HUES6 (cell line): ENCODE measurements around the gene D2HGDH.

ENCODE experiments used
- H3K27ac ChIP-seq: 2 replicates; pipeline ENCODE4 v1.7.0; 2013; ENCODE audit warnings: low read depth, mild to moderate bottlenecking, low read length, inconsistent platforms
- H3K27me3 ChIP-seq: 2 replicates; pipeline ENCODE4 v1.6.1; 2013; ENCODE audit warnings: low read length; ENCODE audit not compliant: control insufficient read depth, insufficient read depth
- H3K36me3 ChIP-seq: 2 replicates; pipeline ENCODE4 v1.6.1; 2013; ENCODE audit warnings: low read length; ENCODE audit not compliant: control insufficient read depth, insufficient read depth
- H3K4me1 ChIP-seq: 2 replicates; pipeline ENCODE4 v1.6.1; 2013; ENCODE audit warnings: low read length; ENCODE audit not compliant: control insufficient read depth, insufficient read depth
- H3K4me3 ChIP-seq: 2 replicates; pipeline ENCODE4 v1.5.1; 2013; ENCODE audit warnings: low read depth, low read length
- H3K9ac ChIP-seq: one replicate; pipeline ENCODE4 v1.6.1; 2013; ENCODE audit warnings: mild to moderate bottlenecking, low read length
- H3K9me3 ChIP-seq: 2 replicates; pipeline ENCODE4 v1.6.1; 2013; ENCODE audit warnings: low read depth, low read length; ENCODE audit not compliant: control insufficient read depth, insufficient read depth

The D2HGDH gene

DNA sequence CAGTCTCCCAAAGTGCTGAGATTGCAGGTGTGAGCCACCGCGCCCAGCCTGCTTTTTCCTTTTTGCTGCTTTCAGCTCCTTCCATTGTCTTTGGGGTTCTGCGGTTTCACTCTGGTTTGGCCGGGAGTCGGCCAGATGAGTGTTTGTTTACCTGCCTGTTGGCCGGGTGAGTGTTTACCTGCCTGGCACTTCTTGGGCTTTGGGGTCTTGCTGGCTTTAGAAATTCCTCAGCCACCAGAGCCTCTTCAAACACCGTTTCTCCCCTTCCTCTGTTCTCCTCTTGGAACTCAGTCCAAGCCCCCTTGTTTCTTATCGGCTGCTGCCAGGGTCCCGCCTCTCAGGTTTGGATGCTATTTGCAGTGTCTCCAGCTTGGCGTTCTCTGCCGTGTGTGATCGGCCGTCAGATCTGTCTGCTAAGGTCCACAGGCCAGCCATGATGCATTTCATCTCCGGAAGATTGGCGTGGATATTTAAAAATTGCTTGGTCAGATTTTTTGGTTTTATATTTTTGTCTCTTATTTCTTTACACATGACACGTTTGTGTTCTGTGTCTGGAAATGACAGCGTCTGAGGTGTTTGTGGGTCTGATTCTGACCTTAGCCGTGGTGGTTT lies 28.0 kb downstream of the D2HGDH start:
- Histone ChIP-seq H3K36me3 (peaks cover 3% of the 10 kb centered on the region; the same call in 1 of the 2 replicates), H3K4me1 (peaks cover 8% of the 10 kb centered on the region; the same call in 1 of the 2 replicates), H3K4me3 (no peak overlapping the region), H3K27me3 (no peaks in the 10 kb centered on the region), H3K27ac (no peak overlapping the region), H3K9ac (no peak overlapping the region), H3K9me3 (peaks cover 4% of the 10 kb centered on the region)

DNA sequence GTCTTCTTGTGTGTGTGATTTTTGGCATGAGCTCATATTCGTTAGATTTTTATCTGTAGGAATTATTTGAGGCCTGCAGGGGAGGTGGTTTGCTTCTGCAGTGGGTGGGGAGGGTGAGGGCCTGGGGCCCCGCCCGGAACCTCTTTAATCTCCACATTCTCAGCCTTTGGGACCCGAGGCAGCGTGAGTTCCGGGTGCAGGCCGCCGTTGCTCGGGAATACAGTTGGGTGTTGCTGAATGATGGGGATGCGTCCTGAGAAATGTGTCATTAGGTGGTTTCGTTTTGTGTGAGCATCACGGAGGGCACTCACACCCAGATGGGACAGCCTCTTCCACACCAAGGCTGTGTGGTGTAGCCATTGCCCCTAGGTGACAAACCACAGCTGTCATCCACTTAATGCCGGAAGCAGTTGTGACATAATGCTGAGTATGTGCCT lies 28.5 kb downstream of the D2HGDH start:
- Histone ChIP-seq H3K4me3 (no peak overlapping the region), H3K36me3 (peaks cover 3% of the 10 kb centered on the region; the same call in 1 of the 2 replicates), H3K9me3 (peaks cover 4% of the 10 kb centered on the region), H3K9ac (no peak overlapping the region), H3K27ac (no peak overlapping the region), H3K4me1 (peaks cover 8% of the 10 kb centered on the region; the same call in 1 of the 2 replicates), H3K27me3 (no peaks in the 10 kb centered on the region)

DNA sequence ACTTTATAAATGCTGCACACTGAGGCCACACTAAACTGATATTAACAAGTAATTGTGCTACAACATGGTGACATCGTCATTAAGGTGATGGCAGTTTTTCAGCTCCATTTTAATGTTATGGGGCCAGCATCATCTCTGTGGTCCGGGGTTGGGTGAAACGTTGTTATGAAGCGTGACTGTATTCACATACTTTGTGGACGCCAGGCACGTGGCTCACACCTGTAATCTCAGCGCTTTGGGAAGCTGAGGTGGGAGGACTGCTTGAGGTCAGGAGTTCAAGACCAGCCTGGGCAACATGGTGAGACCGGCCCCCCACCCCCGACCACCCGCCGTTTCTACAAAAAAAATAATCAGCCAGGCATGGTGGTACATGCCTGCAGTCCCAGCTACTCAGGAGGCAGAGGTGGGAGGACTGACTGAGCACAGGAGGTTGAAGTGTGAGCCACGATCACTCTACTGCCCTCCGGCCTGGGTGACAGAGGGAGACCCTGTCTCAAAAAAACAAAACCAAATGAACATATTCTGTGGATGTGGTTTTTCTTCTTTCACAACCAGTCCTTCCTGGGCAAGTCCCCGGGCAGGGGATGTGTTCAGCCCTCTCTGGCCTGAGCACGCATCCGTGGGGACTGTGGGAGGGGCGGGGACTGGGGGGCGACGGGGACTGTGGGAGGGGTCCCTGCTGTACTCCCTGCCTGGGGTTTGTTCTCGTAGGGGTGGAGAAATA lies 29.3 kb downstream of the D2HGDH start:
- H3K9me3 ChIP-seq, result peaks cover 4% of the 10 kb centered on the region

DNA sequence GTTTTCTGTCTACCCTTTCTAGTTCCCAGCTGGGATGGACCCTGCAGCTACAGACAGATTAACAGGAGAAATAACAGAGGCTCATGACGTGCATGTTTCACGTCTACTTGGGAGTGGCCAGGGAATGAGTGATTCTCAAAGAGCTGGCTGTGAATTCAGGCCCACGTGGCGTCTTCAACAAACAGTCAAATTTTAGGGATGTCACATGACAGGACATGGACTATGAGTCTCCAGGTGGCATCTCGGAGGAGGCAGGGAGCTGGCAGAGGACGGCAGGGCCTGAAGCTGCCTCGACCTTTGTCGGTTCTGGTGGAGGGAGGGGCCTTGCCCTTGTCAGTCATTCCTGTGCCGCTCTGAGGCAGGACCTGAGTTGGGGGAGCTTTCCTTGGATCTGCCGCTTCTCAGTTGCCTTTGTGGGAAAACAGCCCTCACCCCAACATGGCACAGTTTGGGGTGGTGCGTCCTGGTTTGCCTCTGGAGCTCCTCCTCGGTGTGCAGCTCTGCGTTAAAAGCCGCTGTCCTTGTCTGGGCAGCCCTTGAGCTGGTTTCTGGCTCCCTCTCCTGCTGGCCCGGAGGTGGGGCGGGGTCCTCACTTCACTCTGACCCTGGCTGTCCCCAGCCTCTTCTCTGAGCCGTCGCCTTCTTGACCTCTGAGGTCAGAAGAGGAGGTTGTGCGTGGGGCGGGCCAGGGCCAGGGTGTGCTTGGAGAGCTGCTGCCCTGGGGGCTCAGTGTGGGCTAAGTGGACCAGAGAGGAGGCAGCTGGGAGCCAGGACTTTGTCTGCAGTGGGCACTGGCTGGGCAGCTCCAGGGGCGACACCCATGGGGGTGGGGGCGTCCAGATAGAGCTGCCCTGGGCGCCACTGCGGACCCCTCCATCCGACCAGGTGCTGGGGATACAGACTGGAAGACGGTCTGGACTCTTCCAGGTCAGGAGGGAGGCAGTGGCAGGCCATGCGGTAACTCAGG lies 30.1 kb downstream of the D2HGDH start:
- Histone ChIP-seq H3K4me1 (peaks cover 8% of the 10 kb centered on the region; the same call in 1 of the 2 replicates), H3K9ac (peak overlapping the region; percentile 6), H3K27me3 (no peaks in the 10 kb centered on the region), H3K4me3 (no peak overlapping the region), H3K27ac (no peak overlapping the region), H3K36me3 (peaks cover 4% of the 10 kb centered on the region; the same call in 1 of the 2 replicates), H3K9me3 (peaks cover 4% of the 10 kb centered on the region)

More for the DNA sequence above, 29.3 kb downstream of the D2HGDH start:
- peaks cover 8% of the 10 kb centered on the region; the same call in 1 of the 2 replicates for H3K4me1 ChIP-seq
- H3K27me3 ChIP-seq, result no peaks in the 10 kb centered on the region
- no peak overlapping the region for H3K4me3 ChIP-seq
- no peak overlapping the region for H3K9ac ChIP-seq
- peaks cover 6% of the 10 kb centered on the region; the same call in 1 of the 2 replicates for H3K36me3 ChIP-seq
- no peak overlapping the region for H3K27ac ChIP-seq

DNA sequence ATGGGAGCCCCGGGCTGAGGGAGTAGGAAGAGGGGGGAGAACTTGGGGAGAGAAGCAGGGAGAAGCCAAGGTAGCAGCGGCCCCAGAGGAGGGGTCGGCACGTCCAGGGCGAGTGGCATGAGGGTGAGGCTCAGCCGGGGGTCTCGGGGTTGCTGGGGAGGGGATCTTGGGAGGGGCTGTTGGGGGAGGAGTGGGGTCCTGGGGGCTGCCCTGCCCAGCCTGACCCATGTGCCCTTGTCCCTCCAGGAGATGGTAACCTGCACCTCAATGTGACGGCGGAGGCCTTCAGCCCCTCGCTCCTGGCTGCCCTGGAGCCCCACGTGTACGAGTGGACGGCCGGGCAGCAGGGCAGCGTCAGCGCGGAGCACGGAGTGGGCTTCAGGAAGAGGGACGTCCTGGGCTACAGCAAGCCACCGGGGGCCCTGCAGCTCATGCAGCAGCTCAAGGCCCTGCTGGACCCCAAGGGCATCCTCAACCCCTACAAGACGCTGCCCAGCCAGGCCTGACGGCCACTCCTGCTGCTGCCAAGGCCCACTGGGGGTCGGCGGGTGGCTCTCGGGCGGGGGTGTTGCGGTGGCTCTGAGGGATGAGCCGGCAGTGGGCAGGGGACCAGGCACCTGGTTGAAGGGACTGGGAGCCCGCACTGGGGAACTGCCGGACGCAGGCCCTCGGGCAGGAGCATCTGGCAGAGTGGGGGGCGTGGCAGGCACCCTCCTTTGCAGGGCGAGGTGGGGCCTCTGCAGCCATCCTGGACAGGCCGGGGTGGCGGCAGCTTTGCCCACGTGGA lies 33.2 kb downstream of the D2HGDH start:
- peaks cover 4% of the 10 kb centered on the region; the same call in 1 of the 2 replicates for H3K36me3 ChIP-seq
- H3K27ac ChIP-seq, result no peak overlapping the region
- H3K4me1 ChIP-seq, result peaks cover 26% of the 10 kb centered on the region
- H3K9me3 ChIP-seq, result no peaks in the 10 kb centered on the region
- H3K9ac ChIP-seq, result no peak overlapping the region
- no peak overlapping the region for H3K4me3 ChIP-seq
- no peaks in the 10 kb centered on the region for H3K27me3 ChIP-seq

DNA sequence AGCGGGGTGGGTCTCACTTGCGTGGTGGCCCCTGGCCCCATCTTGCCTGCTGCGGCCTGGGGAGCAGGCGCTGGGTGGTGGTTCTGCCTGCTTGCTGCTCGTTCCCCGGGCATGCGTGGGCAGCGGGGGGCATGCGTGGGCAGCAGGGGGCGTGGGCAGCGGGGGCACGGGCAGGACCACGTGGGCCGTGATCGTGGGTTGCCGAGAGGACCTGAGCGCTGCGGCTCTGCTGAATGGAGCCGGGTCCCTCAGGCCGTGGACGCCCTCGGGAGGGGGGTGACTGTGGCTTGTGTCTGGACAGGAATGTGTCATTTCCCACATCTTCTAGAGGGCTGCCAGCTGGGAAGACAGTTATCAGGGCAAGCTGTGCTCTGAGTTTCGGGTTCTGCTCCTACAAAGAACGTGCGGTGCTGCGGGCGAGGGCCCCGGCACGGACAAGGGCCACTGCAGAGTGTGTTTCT lies 33.9 kb downstream of the D2HGDH start:
- H3K27me3 ChIP-seq, result no peaks in the 10 kb centered on the region
- no peak overlapping the region for H3K27ac ChIP-seq
- H3K4me3 ChIP-seq, result no peak overlapping the region
- H3K9me3 ChIP-seq, result no peaks in the 10 kb centered on the region
- H3K4me1 ChIP-seq, result peaks cover 26% of the 10 kb centered on the region
- H3K9ac ChIP-seq, result no peak overlapping the region
- peaks cover 4% of the 10 kb centered on the region; the same call in 1 of the 2 replicates for H3K36me3 ChIP-seq

DNA sequence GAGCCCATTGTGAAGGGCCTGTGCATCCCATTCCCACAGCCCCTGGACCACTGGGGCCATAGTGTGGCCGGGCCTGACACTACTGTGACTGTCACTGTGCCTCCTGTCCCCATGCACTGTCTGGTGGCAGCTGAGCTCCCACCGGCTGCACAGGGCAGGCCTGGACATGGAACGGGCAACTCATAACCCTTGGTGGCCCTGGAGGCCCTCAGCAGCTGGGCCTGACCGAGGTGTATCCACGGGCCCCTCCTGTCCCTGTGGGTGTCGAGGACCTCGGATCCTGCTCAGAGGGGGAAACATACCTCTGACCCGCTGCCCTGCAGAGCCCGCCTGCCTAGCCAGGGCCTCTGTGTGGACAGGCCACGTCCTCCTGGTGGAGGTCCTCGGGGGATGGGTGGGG lies 34.4 kb downstream of the D2HGDH start:
- no peaks in the 10 kb centered on the region for H3K27me3 ChIP-seq
- H3K9ac ChIP-seq, result no peak overlapping the region
- no peak overlapping the region for H3K4me3 ChIP-seq
- H3K4me1 ChIP-seq, result peaks cover 26% of the 10 kb centered on the region
- H3K36me3 ChIP-seq, result peaks cover 4% of the 10 kb centered on the region; the same call in 1 of the 2 replicates
- H3K9me3 ChIP-seq, result no peaks in the 10 kb centered on the region
- no peak overlapping the region for H3K27ac ChIP-seq

DNA sequence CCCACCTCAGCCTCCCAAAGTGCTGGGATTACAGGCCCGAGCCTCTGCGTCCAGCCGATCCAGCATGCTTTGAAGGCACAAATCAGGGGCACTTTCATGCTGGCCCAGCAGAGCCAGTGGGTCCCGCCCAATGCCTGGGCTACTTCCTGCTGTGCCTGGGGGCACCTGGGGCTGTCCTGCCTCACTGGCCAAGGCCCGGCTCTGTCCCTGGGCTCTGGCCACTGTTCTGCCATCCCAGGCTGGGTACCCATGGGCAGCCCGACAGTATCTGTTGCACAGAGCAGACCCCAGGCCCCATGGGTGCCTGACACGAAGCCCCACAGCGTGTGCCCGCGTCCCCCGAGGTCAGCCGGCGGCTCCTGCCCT lies 35.4 kb downstream of the D2HGDH start:
- H3K36me3 ChIP-seq, result peaks cover 4% of the 10 kb centered on the region; the same call in 1 of the 2 replicates
- no peaks in the 10 kb centered on the region for H3K9me3 ChIP-seq
- no peak overlapping the region for H3K4me3 ChIP-seq
- no peaks in the 10 kb centered on the region for H3K27me3 ChIP-seq
- no peak overlapping the region for H3K27ac ChIP-seq
- H3K9ac ChIP-seq, result no peak overlapping the region
- peaks cover 19% of the 10 kb centered on the region for H3K4me1 ChIP-seq

DNA sequence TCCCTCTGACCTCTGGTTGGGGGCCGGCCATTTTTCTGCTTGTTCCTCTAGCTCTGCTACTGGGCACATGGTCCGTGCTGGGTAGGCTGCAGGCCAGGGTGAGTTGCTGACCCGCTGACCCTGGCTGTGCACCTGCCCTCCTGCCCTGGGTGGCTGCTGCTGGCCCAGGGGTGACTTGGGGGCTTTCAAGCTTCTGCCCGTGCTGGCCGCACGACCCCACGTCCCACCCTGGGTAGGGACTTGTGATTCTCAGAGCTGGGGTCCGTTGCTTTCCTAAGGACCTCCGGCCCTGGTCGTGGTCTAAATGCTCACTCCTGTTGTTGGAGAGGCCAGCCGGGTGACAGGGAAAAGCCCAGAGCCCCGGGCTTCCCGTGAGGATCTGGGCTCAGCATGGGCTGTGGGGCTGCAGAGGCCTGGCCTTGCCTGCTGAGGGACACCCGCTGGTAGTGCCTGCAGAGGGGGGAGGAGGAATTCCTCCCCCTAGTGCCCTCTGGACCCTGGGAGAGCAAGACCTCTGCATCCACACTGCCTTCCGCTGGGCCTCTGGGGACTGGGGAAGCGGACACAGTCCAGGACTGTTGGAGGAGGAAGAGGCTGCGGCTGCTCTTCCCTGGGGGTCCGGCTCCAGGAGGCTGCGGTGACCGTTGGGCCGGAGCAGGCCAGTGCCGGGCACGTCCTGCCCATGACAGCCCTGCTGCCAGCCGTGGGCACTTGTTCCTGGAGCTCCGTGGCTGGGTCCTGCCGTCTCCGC lies 35.9 kb downstream of the D2HGDH start:
- H3K4me3 ChIP-seq, result no peak overlapping the region
- H3K9me3 ChIP-seq, result no peaks in the 10 kb centered on the region
- H3K36me3 ChIP-seq, result peaks cover 4% of the 10 kb centered on the region; the same call in 1 of the 2 replicates
- no peak overlapping the region for H3K9ac ChIP-seq
- H3K27me3 ChIP-seq, result no peaks in the 10 kb centered on the region
- no peak overlapping the region for H3K27ac ChIP-seq
- peaks cover 21% of the 10 kb centered on the region for H3K4me1 ChIP-seq
